ENCODE results near the gene CLTCL1. TPM values are rescaled to one million over a fixed set of nuclear protein-coding genes. Genes with fewer than 3 reads are reported as not detected.
"Not testable (repeated sequence)": the region's sequence is repeated elsewhere in the genome, so short reads cannot be mapped to it uniquely, and the experiment has no call there.

The CLTCL1 gene
- total RNA-seq, 1 donor from 2014 or later = 18.0 TPM

DNA sequence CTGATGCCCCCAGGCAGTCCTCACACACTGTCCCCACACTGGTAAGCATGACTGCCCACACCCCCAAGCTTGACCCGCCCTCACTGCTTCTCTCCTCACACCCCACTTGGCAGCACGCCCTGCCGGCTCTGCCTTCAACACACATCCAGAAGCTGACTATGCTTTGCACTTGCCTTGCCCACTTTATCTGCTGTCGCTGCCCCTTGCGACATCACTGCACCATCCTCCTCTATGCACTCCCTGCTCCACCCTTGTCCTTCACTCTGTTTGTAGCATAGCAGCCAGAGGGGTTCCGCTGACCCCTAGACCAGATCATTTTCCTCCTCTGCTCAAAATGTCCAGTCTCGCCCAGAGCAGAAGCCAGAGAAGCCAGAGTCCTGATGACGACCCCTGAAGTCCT is 87.7 kb downstream of the CLTCL1 start:
- intact Hi-C loops (cut with DNase I) = loop anchor here (10.0 kb wide), 1 partner anchor 59 kb away; the partner anchor contains the start of gene ESS2
- DNase-seq (ENCODE audit: low spot score) = no peak

GRCh38 chr22:19202799-19203186 is 88.7 kb downstream of the CLTCL1 start:
- not testable (repeated sequence) for DNase-seq (ENCODE audit: low spot score)
- intact Hi-C loops (cut with DNase I) = loop anchor here (10.0 kb wide), 1 partner anchor 58 kb away; the partner anchor contains the start of gene ESS2

DNA sequence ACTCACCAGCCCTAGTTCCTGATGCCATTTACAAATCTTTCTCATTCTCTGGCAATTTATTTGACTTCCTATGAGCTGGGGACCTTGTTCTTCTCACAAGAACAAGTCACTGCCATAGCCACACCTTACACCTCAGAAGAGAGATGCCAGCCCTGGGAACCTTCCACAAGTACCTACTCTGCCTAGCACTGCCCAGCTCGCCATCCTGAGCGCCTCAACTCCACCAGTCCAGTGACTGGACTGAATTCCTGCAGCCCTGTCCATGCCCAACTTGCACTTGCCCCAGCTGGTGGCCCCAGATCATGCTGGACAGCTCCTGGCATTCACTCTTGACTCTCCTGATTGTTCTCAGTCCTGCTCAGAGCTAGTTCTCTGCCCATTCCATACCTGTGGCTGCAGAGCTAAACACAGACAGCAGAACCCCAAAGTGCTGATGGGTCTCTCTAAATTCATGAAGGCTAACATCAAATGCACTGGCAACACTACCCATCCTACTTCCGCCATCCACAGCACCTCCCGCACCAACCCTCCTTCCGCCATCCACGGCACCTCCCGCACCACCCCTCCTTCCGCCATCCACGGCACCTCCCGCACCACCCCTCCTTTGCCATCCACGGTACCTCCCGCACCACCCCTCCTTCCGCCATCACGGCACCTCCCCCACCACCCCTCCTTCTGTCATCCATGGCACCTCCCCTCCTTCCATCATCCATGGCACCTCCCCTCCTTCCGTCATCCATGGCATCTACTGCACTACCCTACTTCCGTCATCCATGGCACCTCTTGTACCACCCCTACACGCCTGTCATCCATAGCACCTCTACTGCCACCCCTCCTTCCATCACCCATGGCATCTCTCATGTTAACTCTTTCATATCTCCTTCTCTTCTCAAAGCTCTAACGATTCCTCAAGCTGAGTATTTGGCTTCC is 89.4 kb downstream of the CLTCL1 start:
- intact Hi-C loops (cut with DNase I) = loop anchor here (10.0 kb wide), 1 partner anchor 57 kb away; the partner anchor contains the start of gene ESS2
- no peak for DNase-seq (ENCODE audit: low spot score)

- DNase-seq (ENCODE audit: low spot score) = no peak
- intact Hi-C loops (cut with DNase I) = loop anchor here (10.0 kb wide), 1 partner anchor 56 kb away; the partner anchor contains the start of gene ESS2
Observed at GRCh38 chr22:19201130-19201868, 90.2 kb downstream of the CLTCL1 start.

DNA sequence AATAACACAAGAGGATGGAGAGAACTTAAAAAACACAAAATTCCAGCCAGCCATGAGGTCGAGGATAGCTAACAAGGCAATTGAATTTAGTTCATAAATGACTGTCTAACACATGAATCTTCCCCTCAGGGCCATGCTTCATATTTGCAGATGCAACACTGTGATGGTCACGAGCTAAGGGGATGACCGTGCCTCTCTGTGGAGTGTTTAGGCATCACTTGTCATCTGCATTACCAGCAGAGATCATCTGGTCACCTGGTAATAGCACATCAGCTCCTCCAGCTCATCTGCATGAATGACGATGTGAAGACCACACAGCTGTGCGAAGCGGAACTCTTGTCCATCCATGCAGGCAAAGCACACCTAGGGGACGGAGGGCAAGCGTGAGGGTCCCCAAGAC is 92.0 kb downstream of the CLTCL1 start:
- no peak for DNase-seq (ENCODE audit: low spot score)
- intact Hi-C loops (cut with DNase I) = no loop called here

DNA sequence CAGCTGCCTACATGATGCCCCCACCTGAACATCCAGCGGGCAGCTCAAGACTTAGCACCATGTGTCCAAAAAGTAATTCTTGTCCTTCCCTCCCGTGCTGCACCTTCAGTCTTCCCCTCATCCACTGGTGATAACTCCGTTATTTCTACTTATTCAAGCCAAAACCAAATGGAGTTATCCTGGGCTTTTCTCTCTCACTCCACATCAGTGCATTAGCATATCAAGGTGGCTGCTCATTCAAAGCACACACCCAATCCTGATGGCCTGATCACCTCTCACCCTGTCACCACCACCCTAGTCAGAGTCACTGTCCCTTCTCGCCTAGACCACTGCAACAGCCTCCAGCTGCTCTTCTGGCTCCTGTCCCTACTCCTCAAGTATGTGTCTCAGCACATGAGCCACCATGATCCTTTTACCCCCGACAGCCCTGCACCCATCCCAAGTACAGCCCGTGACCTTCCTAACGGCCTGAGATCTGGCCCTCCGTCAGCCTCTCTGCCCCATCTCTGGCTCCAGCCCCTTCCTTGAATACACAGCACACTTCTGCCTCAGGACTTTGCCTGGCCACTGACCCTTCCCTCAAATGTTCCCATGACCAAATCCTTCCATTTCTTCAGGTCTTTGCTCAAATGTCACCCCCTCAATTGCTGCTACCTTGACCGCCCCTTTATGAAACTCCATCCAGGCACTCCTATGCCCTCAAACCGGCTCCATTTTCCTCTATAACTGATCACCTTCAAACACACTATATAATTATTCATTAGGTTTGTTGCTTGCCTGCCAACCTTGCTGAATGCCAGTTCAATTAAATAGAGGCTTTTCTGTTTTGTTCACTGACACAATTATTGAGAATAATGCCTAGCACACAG is 93.3 kb downstream of the CLTCL1 start:
- intact Hi-C loops (cut with DNase I) = no loop called here
- DNase-seq (ENCODE audit: low spot score) = no peak

- DNase-seq (ENCODE audit: low spot score) = no peak
- intact Hi-C loops (cut with DNase I) = no loop called here
Observed at GRCh38 chr22:19196841-19197612, 94.5 kb downstream of the CLTCL1 start.

DNA sequence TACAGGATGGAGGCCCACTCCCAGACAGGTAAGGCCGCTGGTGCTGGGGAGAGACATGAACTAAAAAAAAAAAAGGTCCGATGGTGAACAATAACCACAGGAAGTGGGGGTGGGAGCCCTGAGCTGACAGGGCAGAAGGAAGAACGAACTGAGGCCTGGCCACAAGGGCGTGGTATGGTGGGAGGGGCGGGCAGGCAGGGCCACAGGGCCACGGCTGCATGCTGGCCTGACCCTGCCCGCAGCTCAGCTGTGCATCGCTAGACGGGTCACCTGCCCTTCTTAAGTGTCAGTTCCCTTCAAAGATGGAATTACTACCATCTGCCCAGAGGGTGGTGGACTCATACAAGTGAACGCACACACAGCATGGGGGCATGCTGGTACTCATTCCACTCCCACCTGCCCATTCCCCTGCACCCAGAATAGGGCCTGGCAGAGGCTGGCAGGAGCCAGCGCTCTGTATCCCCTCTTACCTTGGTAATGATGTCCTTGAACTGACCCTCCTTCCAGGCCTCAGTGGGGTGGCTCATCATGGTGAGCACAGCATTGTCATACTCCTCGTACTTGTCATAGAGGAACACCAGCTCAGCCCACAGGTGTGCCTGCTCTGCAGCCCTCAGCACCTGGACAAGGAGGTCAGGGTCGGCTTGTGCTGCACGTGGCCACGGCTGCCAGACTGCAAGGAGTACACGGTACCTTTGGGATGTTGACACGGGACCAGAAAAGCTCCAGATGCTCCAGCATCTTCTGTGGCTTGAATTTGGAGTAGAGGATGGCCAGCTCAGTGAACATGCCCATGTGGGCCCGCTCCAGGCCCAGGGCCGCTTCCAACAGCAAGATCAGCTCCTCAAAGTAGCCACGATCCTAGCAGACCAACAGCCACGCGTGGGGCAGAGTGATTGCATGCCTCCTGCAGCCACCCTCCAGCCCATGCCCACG is 95.5 kb downstream of the CLTCL1 start:
- no peak for DNase-seq (ENCODE audit: low spot score)
- intact Hi-C loops (cut with DNase I) = no loop called here

- intact Hi-C loops (cut with DNase I) = no loop called here
- DNase-seq (ENCODE audit: low spot score) = no peak
Observed at GRCh38 chr22:19194766-19195536, 96.6 kb downstream of the CLTCL1 start.

GRCh38 chr22:19193879-19194278 is 97.6 kb downstream of the CLTCL1 start:
- intact Hi-C loops (cut with DNase I) = no loop called here
- DNase-seq (ENCODE audit: low spot score) = no peak

DNA sequence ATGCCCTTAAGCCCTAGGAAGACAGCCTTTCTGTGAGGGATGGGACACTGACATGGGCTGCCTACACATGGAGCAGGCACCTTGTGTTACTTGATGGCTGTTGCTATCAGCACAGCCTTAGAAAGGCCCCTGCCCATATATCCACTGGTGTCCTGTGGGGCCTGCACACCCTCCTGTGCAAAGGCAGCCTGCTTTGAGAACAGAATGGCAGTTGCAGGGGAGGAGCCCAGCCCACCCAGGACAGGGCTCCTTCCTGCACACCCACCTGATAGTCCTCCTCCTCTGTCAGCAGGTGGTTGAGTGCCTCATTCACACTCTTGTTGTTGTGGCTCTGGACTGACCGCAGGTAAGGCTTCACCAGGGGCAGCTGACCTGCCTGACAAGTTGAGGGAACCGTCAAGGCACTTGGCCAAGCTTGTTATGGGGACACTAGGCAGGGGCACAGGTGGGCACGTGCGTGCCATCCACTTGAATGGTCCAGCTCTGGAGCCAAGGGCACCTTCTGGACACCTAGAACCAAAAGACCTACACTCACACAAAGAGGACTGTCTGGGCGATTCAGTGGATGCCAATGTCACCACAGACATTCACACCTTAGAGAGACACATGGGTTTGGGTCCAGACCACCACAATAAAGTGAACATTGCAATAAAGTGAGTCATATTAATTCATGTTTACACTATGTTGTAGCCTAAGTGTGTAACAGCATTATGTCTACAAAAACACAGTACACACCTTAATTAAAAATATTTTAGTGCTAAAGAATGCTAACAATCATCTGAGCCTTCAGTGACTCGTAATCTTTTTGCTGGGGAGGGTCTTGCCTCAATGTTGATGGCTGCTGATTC is 103.6 kb downstream of the CLTCL1 start:
- no peak for DNase-seq (ENCODE audit: low spot score)
- intact Hi-C loops (cut with DNase I) = no loop called here

- no peak for DNase-seq (ENCODE audit: low spot score)
- intact Hi-C loops (cut with DNase I) = no loop called here
Observed at GRCh38 chr22:19184276-19184997, 107.1 kb downstream of the CLTCL1 start.

DNA sequence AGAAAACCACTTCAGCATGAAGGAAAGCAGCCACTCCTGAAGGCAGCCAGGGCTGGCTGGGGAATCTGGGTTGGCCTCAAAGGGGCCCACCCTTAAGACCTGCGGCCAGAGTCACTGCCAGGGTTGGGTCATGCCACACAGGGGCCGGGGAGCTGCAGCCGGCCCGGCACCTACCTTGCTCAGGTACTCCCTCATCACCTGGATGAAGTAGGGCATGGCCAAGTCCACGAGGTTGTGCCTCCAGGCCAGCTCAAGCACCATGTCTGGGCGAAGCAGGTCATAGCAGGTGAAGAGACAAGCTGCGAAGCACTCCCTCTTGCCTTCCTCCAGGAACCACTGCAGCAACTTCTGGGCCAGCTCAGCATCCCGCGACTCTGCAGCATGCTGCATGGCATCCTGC is 108.3 kb downstream of the CLTCL1 start:
- intact Hi-C loops (cut with DNase I) = loop anchor here (2.0 kb wide), 1 partner anchor 20 kb away; no protein-coding TSS in a partner anchor
- no peak for DNase-seq (ENCODE audit: low spot score)

- intact Hi-C loops (cut with DNase I) = loop anchor here (2.0 kb wide), 1 partner anchor 20 kb away; no protein-coding TSS in a partner anchor
- DNase-seq (ENCODE audit: low spot score) = no peak
Observed at GRCh38 chr22:19182472-19183157, 108.9 kb downstream of the CLTCL1 start.

Measured in cardiac septum (tissue), 1 donor.